Progenitor cell of endocrine pancreas (in vitro differentiated cells): Measurements from ENCODE around the gene BICC1. TPM values are rescaled to one million over a fixed set of nuclear protein-coding genes. Genes with fewer than 3 reads are reported as not detected.

ENCODE experiments used
- DNase-seq: peaks from one replicate; pipeline ENCODE4 v3.0.0; 2021; ENCODE audit warnings: low spot score; ENCODE audit not compliant: unreplicated experiment
- H3K27ac Mint-ChIP-seq: 2 replicates; pipeline ENCODE4 v1.8.0; 2021; ENCODE audit warnings: mild to moderate bottlenecking, moderate library complexity, mixed read lengths
- H3K27me3 Mint-ChIP-seq: 2 replicates; pipeline ENCODE4 v1.8.0; 2021; ENCODE audit warnings: mixed read lengths
- H3K36me3 Mint-ChIP-seq: 2 replicates; pipeline ENCODE4 v1.8.0; 2022; ENCODE audit warnings: mixed read lengths; ENCODE audit not compliant: insufficient read depth
- H3K4me1 Mint-ChIP-seq: 2 replicates; pipeline ENCODE4 v1.8.0; 2021; ENCODE audit warnings: low read depth, mixed read lengths
- H3K4me3 Mint-ChIP-seq: 2 replicates; pipeline ENCODE4 v1.8.0; 2021; ENCODE audit warnings: low read depth, mild to moderate bottlenecking, moderate library complexity, mixed read lengths
- H3K9me3 Mint-ChIP-seq: 2 replicates; pipeline ENCODE4 v1.8.0; 2021; ENCODE audit warnings: low read depth, mixed read lengths
- total RNA-seq: library from RNA; stranded (reverse); gene quantifications from 2 replicates; pipeline ENCODE4 v1.2.1, GENCODE V29; 2021
- TF ChIP-seq, protein P1 (sequence below): fragments of 200-600 bp; sonication (generic); IDR thresholded peaks from one replicate; pipeline ENCODE4 v1.5.0; 2021; ENCODE audit warnings: antibody characterized with exemption, mild to moderate bottlenecking; ENCODE audit not compliant: unreplicated experiment

The BICC1 gene
- total RNA-seq, 1 donor from 2014 or later = 4.9 TPM

DNA sequence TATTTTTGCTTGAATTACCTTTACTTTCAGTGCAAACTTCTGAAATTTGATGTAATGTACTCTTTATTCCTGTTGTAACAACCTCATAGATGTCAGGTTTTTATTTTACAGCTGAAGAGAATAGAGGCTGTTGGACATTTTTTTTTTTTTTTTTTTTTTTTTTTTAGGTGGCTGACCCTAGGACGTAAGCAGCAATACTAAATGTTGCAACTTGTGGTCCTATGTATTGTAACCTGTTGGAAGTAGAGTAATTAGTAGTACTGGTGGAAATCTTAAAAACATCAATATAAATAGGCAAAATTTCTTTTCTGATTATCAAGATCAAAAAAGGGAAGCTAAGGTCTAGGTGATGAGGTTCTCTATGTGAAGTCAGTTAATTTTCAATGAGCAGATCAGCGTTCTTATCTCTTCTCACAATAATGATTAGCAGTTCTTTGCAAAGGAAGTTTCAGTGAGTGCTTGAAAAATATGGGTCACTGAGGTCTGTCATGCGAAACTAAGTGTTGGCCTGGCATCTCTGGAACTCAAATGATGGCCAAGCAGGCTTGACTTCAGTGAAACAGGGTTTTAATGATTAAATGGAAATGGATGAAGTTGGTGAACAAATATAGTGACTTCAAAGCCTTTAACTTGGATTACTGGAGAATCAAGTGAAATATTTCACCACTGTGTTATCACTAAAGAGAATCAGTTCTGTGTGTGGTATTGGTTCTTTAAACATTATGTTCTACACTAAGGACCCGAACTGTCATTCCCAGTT is 42.7 kb downstream of the BICC1 start:
- TF ChIP-seq, protein P1, sequence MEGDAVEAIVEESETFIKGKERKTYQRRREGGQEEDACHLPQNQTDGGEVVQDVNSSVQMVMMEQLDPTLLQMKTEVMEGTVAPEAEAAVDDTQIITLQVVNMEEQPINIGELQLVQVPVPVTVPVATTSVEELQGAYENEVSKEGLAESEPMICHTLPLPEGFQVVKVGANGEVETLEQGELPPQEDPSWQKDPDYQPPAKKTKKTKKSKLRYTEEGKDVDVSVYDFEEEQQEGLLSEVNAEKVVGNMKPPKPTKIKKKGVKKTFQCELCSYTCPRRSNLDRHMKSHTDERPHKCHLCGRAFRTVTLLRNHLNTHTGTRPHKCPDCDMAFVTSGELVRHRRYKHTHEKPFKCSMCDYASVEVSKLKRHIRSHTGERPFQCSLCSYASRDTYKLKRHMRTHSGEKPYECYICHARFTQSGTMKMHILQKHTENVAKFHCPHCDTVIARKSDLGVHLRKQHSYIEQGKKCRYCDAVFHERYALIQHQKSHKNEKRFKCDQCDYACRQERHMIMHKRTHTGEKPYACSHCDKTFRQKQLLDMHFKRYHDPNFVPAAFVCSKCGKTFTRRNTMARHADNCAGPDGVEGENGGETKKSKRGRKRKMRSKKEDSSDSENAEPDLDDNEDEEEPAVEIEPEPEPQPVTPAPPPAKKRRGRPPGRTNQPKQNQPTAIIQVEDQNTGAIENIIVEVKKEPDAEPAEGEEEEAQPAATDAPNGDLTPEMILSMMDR = no peak
- H3K27me3 Mint-ChIP-seq = peaks cover 22% of the 10 kb centered on the region
- peaks cover 8% of the 10 kb centered on the region for H3K36me3 Mint-ChIP-seq
- no peak for DNase-seq
- H3K9me3 Mint-ChIP-seq = peaks cover 27% of the 10 kb centered on the region
- H3K4me3 Mint-ChIP-seq = no peak overlapping the region
- H3K4me1 Mint-ChIP-seq = peaks cover 12% of the 10 kb centered on the region
- H3K27ac Mint-ChIP-seq = no peak overlapping the region

DNA sequence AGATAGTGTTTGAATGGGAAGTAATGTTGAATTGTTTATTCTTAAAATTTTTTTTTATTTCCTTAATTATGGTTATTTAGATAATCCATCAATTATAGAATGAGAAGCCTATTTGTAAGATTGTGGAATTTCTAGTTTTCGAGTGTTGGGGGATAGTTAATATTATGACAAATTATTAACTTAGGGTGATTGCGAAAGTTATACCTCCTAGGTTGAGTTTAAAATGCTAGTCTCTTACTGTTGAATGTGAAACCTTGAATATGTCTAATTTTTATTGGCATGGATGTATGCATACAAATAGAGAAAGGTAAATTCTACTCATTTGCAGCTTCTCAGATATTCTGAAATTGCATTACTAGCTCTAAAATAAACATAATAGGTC is 43.2 kb downstream of the BICC1 start:
- H3K27ac Mint-ChIP-seq = no peak overlapping the region

DNA sequence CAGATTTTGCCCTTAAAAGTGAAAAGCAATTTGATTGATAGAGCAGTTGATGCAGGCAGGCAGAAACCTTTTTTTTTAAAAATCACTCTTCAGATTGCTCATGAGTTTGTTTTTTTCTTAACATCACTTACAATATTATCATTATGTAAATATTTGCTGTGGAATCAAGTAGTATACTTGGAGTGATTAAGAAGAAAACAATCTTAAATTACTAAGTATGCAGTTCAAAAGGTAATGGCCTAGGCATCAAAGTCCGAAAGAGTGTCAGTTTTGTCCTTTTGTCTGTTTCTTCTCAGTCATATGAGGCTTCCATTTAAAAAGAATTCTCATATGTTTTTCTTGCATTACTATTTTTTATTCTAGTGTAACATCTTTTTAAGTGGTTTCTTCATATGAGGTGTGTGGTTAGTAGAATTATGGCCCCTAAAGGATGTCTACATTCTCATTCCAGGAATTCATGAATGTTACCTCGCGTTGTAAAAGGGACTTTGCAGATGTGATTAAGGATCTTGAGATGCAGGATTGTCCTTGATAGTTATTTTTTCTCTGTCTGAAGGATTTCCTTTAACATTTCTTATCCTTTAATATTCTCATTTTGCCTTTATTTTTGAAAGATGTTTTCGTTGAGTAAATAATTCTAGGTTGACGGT is 44.0 kb downstream of the BICC1 start:
- H3K27me3 Mint-ChIP-seq = peaks cover 22% of the 10 kb centered on the region
- H3K4me1 Mint-ChIP-seq = peaks cover 13% of the 10 kb centered on the region
- H3K9me3 Mint-ChIP-seq = peaks cover 29% of the 10 kb centered on the region
- TF ChIP-seq, protein P1 = no peak
- DNase-seq = no peak
- no peak overlapping the region for H3K27ac Mint-ChIP-seq
- H3K4me3 Mint-ChIP-seq = no peak overlapping the region
- peaks cover 8% of the 10 kb centered on the region for H3K36me3 Mint-ChIP-seq

More for the DNA sequence above, 43.2 kb downstream of the BICC1 start:
- peaks cover 13% of the 10 kb centered on the region for H3K4me1 Mint-ChIP-seq
- H3K4me3 Mint-ChIP-seq = no peak overlapping the region
- H3K9me3 Mint-ChIP-seq = peaks cover 29% of the 10 kb centered on the region
- H3K36me3 Mint-ChIP-seq = peaks cover 8% of the 10 kb centered on the region
- TF ChIP-seq, protein P1 = no peak
- DNase-seq = no peak
- H3K27me3 Mint-ChIP-seq = peaks cover 22% of the 10 kb centered on the region

DNA sequence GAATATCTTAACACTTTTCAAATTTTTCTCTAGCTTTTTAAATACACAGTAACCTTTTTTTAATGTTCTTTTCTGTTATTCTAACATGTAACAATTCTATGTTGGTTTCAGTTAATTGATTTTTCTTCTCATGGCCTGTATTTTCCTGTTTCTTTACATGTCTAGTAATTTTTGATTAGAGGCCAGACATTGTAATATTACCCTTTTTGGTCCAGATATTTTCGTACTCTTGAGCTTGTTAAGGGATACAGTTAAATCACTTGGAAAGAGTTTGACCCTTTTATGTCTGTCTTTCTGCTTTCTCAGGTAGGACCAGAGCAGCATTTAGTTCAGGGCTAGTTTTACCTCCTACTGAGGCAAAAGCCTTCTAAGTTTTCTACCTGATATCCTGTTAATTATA is 45.0 kb downstream of the BICC1 start:
- Mint-ChIP-seq H3K4me1 (peaks cover 13% of the 10 kb centered on the region), H3K27me3 (peaks cover 22% of the 10 kb centered on the region), H3K27ac (no peak overlapping the region), H3K36me3 (peaks cover 9% of the 10 kb centered on the region), H3K9me3 (peaks cover 36% of the 10 kb centered on the region), H3K4me3 (no peak overlapping the region)
- TF ChIP-seq, protein P1 = no peak
- DNase-seq = no peak

DNA sequence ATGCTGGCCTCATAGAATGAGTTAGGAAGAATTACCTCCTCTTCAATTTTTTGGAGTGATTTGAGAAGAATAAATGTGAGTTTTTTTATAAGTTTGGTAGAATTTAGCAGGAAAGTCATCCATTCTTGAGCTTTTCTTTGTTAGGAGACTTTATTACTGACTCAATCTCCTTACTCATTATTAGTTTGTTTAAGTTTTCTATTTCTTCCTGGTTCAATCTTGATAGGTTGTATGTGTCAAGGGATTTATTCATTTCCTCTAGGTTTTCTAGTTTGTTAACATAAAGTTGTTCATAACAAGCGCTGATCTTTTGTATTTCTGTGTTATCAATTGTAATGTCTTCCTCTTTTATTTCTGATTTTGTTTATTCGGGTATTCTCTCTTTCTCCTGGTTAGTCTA is 47.4 kb downstream of the BICC1 start:
- no peak overlapping the region for H3K27ac Mint-ChIP-seq
- H3K9me3 Mint-ChIP-seq = peaks cover 34% of the 10 kb centered on the region
- TF ChIP-seq, protein P1 = no peak
- no peak for DNase-seq
- H3K27me3 Mint-ChIP-seq = peaks cover 16% of the 10 kb centered on the region
- no peak overlapping the region for H3K4me3 Mint-ChIP-seq
- peaks cover 13% of the 10 kb centered on the region for H3K4me1 Mint-ChIP-seq
- peaks cover 9% of the 10 kb centered on the region for H3K36me3 Mint-ChIP-seq
